WTC11 (cell line): ENCODE data around the gene APOH. TPM values are rescaled to one million over a fixed set of nuclear protein-coding genes. Genes with fewer than 3 reads are reported as not detected.

ENCODE experiments used
- ATAC-seq: fragments of 200-7000 bp; cut with Tn5 transposase; 2 replicates; pipeline ENCODE4 v1.10.0; 2021; ENCODE audit warnings: mild to moderate bottlenecking, moderate library complexity
- CTCF ChIA-PET: fragments of 300-600 bp; sonication (Branson Sonifier 250); formaldehyde crosslinking; loops from one replicate; lab custom pipeline; 2021; ENCODE audit warnings: antibody characterized with exemption; lab: Charles Lee
- POLR2A ChIA-PET: fragments of 350-600 bp; sonication (Branson Sonifier 250); formaldehyde crosslinking; loops from one replicate; lab custom pipeline; 2021; ENCODE audit warnings: antibody characterized with exemption; lab: Charles Lee
- DNase-seq: peaks from one replicate; pipeline ENCODE4 v3.0.0; 2021; ENCODE audit warnings: low spot score
- H3K27ac Mint-ChIP-seq: 2 replicates; pipeline ENCODE4 v1.8.0; 2021; ENCODE audit warnings: mixed read lengths
- H3K27me3 Mint-ChIP-seq: 2 replicates; pipeline ENCODE4 v1.8.0; 2021; ENCODE audit warnings: low read depth, mild to moderate bottlenecking, moderate library complexity, mixed read lengths
- H3K36me3 Mint-ChIP-seq: 2 replicates; pipeline ENCODE4 v1.8.0; 2021; ENCODE audit warnings: mixed read lengths
- H3K4me1 Mint-ChIP-seq: 2 replicates; pipeline ENCODE4 v1.8.0; 2022; ENCODE audit warnings: mixed read lengths
- H3K4me3 Mint-ChIP-seq: 2 replicates; pipeline ENCODE4 v1.8.0; 2021; ENCODE audit warnings: mild to moderate bottlenecking, moderate library complexity, mixed read lengths
- H3K9me3 Mint-ChIP-seq: 2 replicates; pipeline ENCODE4 v1.8.0; 2021; ENCODE audit warnings: mixed read lengths
- ATF2 ChIP-seq: sonication (generic); formaldehyde crosslinking; IDR thresholded peaks from 2 replicates; pipeline ENCODE4 v1.8.1; 2022; ENCODE audit warnings: low read depth, missing genetic modification reagents, borderline replicate concordance
- CBFB ChIP-seq: sonication (generic); formaldehyde crosslinking; IDR thresholded peaks from 2 replicates; pipeline ENCODE4 v1.8.1; 2022; ENCODE audit warnings: mild to moderate bottlenecking, low read depth, missing genetic modification reagents
- E2F4 ChIP-seq: sonication (generic); formaldehyde crosslinking; IDR thresholded peaks from 2 replicates; pipeline ENCODE4 v1.8.1; 2022; ENCODE audit warnings: low read depth, mild to moderate bottlenecking, moderate library complexity, missing genetic modification reagents, borderline replicate concordance
- FOXK1 ChIP-seq: sonication (generic); formaldehyde crosslinking; IDR thresholded peaks from 2 replicates; pipeline ENCODE4 v1.8.0; 2022; ENCODE audit warnings: mild to moderate bottlenecking, moderate library complexity, missing genetic modification reagents
- JUN ChIP-seq: sonication (generic); formaldehyde crosslinking; IDR thresholded peaks from 2 replicates; pipeline ENCODE4 v1.8.0; 2023; ENCODE audit warnings: mild to moderate bottlenecking, missing genetic modification reagents
- MAX ChIP-seq: sonication (generic); formaldehyde crosslinking; IDR thresholded peaks from 2 replicates; pipeline ENCODE4 v1.8.0; 2022; ENCODE audit warnings: mild to moderate bottlenecking, missing genetic modification reagents
- MXD4 ChIP-seq: fragments of 250-450 bp; sonication (Bioruptor Pico); IDR thresholded peaks from 2 replicates; pipeline ENCODE4 v1.8.0; 2021; ENCODE audit warnings: mild to moderate bottlenecking, moderate library complexity, borderline replicate concordance
- NFYB ChIP-seq: sonication (generic); formaldehyde crosslinking; conservative IDR thresholded peaks from 2 replicates; pipeline ENCODE4 v1.8.0; 2022; ENCODE audit warnings: low read depth, missing genetic modification reagents
- OVOL2 ChIP-seq: fragments of 250-450 bp; sonication (Bioruptor Pico); IDR thresholded peaks from 2 replicates; pipeline ENCODE4 v1.9.0; 2021; ENCODE audit warnings: mild to moderate bottlenecking, borderline replicate concordance
- PRRX2 ChIP-seq: fragments of 250-450 bp; sonication (Bioruptor Pico); IDR thresholded peaks from 2 replicates; pipeline ENCODE4 v1.8.0; 2021; ENCODE audit warnings: mild to moderate bottlenecking
- SP1 ChIP-seq: sonication (generic); formaldehyde crosslinking; conservative IDR thresholded peaks from 2 replicates; pipeline ENCODE4 v1.8.1; 2022; ENCODE audit warnings: missing genetic modification reagents
- ZNF121 ChIP-seq: sonication (generic); formaldehyde crosslinking; IDR thresholded peaks from 2 replicates; pipeline ENCODE4 v1.8.0; 2023; ENCODE audit warnings: missing genetic modification reagents
- ZNF281 ChIP-seq: sonication (generic); formaldehyde crosslinking; IDR thresholded peaks from 2 replicates; pipeline ENCODE4 v1.8.0; 2023; ENCODE audit warnings: mild to moderate bottlenecking, missing genetic modification reagents
- ZNF425 ChIP-seq: fragments of 250-450 bp; sonication (Bioruptor Pico); conservative IDR thresholded peaks from 2 replicates; pipeline ENCODE4 v1.9.0; 2021; ENCODE audit warnings: mild to moderate bottlenecking
- total RNA-seq: library from RNA; stranded (reverse); gene quantifications from 3 replicates; pipeline ENCODE4 v1.2.3, GENCODE V29; 2021
- TF ChIP-seq, protein P1 (sequence below): sonication (generic); formaldehyde crosslinking; IDR thresholded peaks from 2 replicates; pipeline ENCODE4 v1.8.1; 2023; ENCODE audit warnings: mild to moderate bottlenecking, missing genetic modification reagents, moderate library complexity
- TF ChIP-seq, protein P2 (sequence below): fragments of 250-450 bp; sonication (Bioruptor Pico); IDR thresholded peaks from 2 replicates; pipeline ENCODE4 v1.9.0; 2021; ENCODE audit warnings: moderate library complexity, mild to moderate bottlenecking, inconsistent platforms, borderline replicate concordance

APOH gene
- total RNA-seq, 1 experiment from 2014 or later, result 1.2 TPM

DNA sequence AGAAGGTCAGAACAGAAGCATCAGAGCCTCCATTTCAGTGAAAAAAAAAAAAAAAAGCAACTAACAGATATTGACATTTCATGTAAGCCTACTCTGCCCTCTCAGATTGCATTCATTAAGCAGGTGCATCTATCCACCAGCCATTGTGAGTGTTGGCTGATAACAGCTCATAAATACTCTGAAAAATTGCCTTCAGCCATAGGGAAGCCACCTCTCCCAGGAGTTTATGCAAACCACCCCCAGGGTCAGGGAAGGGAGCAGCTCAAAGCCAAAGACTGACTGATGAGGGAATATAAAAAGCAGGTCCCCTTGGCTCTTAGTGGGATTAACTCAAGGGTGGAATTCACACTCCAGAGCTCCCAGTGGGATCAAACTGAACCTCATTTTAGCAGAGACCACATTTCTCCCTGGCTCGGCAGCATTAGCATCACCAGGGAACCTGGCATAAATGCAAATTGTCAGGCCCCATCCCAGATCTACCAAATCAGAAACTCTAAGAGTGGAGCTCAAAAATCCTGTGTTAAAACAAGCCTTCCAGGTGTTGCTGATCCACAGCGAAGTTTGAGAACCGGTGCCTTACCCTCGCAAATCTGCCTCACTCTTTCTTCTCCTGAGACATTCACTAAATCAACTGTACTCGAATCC lies 14.2 kb downstream of the APOH start:
- H3K36me3 Mint-ChIP-seq, result no peaks in the 10 kb centered on the region
- H3K9me3 Mint-ChIP-seq, result no peaks in the 10 kb centered on the region
- no peak overlapping the region for H3K4me3 Mint-ChIP-seq
- POLR2A ChIA-PET, result no interaction called here
- no peaks in the 10 kb centered on the region; the same call in 1 of the 2 replicates for H3K27me3 Mint-ChIP-seq
- no peak for ATAC-seq
- CTCF ChIA-PET, result interaction anchor here (0.5 to 1.6 kb wide), 2 partner anchors 13 to 1252 kb away, joined by 3 to 6 read pairs; no protein-coding TSS in a partner anchor
- TF ChIP-seq, protein P1, sequence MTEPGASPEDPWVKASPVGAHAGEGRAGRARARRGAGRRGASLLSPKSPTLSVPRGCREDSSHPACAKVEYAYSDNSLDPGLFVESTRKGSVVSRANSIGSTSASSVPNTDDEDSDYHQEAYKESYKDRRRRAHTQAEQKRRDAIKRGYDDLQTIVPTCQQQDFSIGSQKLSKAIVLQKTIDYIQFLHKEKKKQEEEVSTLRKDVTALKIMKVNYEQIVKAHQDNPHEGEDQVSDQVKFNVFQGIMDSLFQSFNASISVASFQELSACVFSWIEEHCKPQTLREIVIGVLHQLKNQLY (CRISPR knock-in tag), result no peak
- TF ChIP-seq SP1 (CRISPR knock-in tag) (no peak), ZNF425 (CRISPR knock-in tag) (no peak), MAX (CRISPR knock-in tag) (no peak), ZNF121 (CRISPR knock-in tag) (no peak), JUN (CRISPR knock-in tag) (no peak), NFYB (CRISPR knock-in tag) (no peak), ATF2 (CRISPR knock-in tag) (no peak), OVOL2 (CRISPR knock-in tag) (no peak), CBFB (CRISPR knock-in tag) (no peak), ZNF281 (CRISPR knock-in tag) (no peak)
- TF ChIP-seq, protein P2, sequence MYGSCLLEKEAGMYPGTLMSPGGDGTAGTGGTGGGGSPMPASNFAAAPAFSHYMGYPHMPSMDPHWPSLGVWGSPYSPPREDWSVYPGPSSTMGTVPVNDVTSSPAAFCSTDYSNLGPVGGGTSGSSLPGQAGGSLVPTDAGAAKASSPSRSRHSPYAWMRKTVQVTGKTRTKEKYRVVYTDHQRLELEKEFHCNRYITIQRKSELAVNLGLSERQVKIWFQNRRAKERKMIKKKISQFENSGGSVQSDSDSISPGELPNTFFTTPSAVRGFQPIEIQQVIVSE, result no peak
- H3K4me1 Mint-ChIP-seq, result peaks cover 13% of the 10 kb centered on the region
- H3K27ac Mint-ChIP-seq, result no peak overlapping the region
- no peak for DNase-seq

DNA sequence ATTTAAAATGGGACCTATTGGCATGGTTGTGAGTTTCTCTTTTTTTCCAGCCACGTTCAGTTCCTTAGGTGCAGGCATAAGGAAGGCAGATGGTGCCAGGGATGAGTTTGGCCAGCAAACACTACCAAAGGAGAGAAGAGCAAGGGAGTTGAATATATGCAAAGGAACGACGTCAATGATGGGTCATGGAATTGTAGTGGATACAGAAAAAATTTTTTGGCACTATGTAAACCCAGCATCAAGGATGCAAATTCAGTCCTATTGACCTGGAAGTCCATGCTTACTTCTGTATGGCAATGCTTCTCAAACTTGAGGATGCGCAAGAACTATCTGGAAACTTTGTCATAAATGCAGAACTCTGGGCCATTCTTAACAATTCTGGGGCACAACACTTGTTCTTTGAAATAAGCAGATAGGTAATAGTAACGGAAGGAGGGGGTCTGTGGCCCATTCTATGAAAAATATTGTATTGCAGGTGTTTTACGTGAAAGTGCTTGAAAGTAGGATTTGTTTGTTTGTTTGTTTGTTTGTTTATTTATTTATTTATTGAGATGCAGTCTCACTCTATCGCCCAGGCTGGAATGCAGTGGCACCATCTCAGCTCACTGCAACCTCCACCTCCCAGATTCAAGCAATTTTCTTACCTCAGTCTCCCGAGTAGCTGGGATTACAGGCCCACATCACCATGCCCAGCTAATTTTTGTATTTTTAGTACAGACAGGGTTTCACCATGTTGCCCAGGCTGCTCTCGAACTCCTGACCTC lies 18.0 kb downstream of the APOH start:
- POLR2A ChIA-PET, result no interaction called here
- H3K4me3 Mint-ChIP-seq, result no peak overlapping the region
- peaks cover 20% of the 10 kb centered on the region for H3K4me1 Mint-ChIP-seq
- H3K27ac Mint-ChIP-seq, result no peak overlapping the region
- H3K9me3 Mint-ChIP-seq, result peaks cover 21% of the 10 kb centered on the region
- ATAC-seq (no peak), DNase-seq (no peak)
- CTCF ChIA-PET, result interaction anchor here (1.0 kb wide), 1 partner anchor 10 kb away, joined by 3 read pairs; no protein-coding TSS in a partner anchor
- H3K36me3 Mint-ChIP-seq, result peaks cover 15% of the 10 kb centered on the region
- H3K27me3 Mint-ChIP-seq, result peaks cover 5% of the 10 kb centered on the region
- TF ChIP-seq ZNF425 (CRISPR knock-in tag), result no peak
- no peak for TF ChIP-seq FOXK1
- no peak for TF ChIP-seq E2F4
- TF ChIP-seq PRRX2 (CRISPR knock-in tag), result no peak
- no peak for TF ChIP-seq MXD4
